Measurements from ENCODE around the gene GASK1A. TPM values are rescaled to one million over a fixed set of nuclear protein-coding genes. Genes with fewer than 3 reads are reported as not detected.

Gene GASK1A
- total RNA-seq, 1 experiment from 2014 or later, result 5.4 TPM

GRCh38 chr3:43025423-43025822 lies 46.3 kb downstream of the GASK1A start:
- no peak overlapping the region for H2BK12ac ChIP-seq (ENCODE audit: insufficient read length, low read depth, low read length)
- no peak overlapping the region for H4K8ac ChIP-seq (replicated peaks; ENCODE audit: insufficient read length, low read depth, low read length)
- Mint-ChIP-seq H3K27me3 (ENCODE audit: low read depth) (peaks cover 2% of the 10 kb centered on the region; the same call in 1 of the 2 replicates), H3K4me1 (peaks cover 13 to 20% of the 10 kb centered on the region in 2 experiments), H3K9me3 (peaks cover 0 to 4% of the 10 kb centered on the region in 2 experiments; a peak in 3 of 5 replicates), H3K4me3 (no peak overlapping the region), H3K27ac (peak overlapping the region in 2 of 3 experiments; percentile 40 to 41; a peak in 2 of 7 replicates), H3K36me3 (ENCODE audit: insufficient read depth in 1 of 3, low read depth in 3 of 3) (peaks cover 0 to 4% (median 0%) of the 10 kb centered on the region in 3 experiments; a peak in 1 of 7 replicates)
- H3K23me2 ChIP-seq (ENCODE audit: insufficient read length, low read depth, low read length, poor library complexity, severe bottlenecking), result no peaks in the 10 kb centered on the region
- no peak overlapping the region for H3K23ac ChIP-seq (ENCODE audit: insufficient read length, low read depth, low read length)
- no peak overlapping the region for H3K56ac ChIP-seq (ENCODE audit: insufficient read length, low read depth, low read length)
- H3K9me3 ChIP-seq (ENCODE audit: control insufficient read depth, low read depth, low read length), result no peaks in the 10 kb centered on the region
- H2BK5ac ChIP-seq (ENCODE audit: insufficient read length, low read length), result no peak overlapping the region
- H3K14ac ChIP-seq (ENCODE audit: insufficient read depth, low read length), result no peak overlapping the region
- no peak overlapping the region for H2BK20ac ChIP-seq (ENCODE audit: low read depth, low read length, poor library complexity, severe bottlenecking)
- peaks cover 8% of the 10 kb centered on the region; the same call in 1 of the 2 replicates for H3K4me1 ChIP-seq (ENCODE audit: insufficient read depth, low read length)
- DNase-seq, result no peak
- H2BK120ac ChIP-seq (ENCODE audit: low read depth, low read length, poor library complexity, severe bottlenecking), result no peak overlapping the region
- no peak overlapping the region for H3K4ac ChIP-seq (ENCODE audit: low read depth, low read length)
- H3K79me2 ChIP-seq (ENCODE audit: insufficient read depth, low read length), result no peaks in the 10 kb centered on the region
- no peak overlapping the region for H2AFZ ChIP-seq (ENCODE audit: low read length)
- no peak overlapping the region for H2BK15ac ChIP-seq (ENCODE audit: low read depth, low read length)
- H2AK5ac ChIP-seq (ENCODE audit: insufficient read length, low read length), result no peak overlapping the region
- no peaks in the 10 kb centered on the region for H4K20me1 ChIP-seq (ENCODE audit: control insufficient read depth, insufficient read depth, insufficient read length)
- no CpG with 5 or more reads among the region's 5 CpGs for WGBS (ENCODE audit: extremely low coverage, insufficient read length, low lambda C conversion rate)
- no peak overlapping the region for H3K27ac ChIP-seq (ENCODE audit: insufficient read length, low read depth, low read length)
- H3K79me1 ChIP-seq (ENCODE audit: insufficient read depth, low read depth, low read length, poor library complexity, severe bottlenecking), result no peaks in the 10 kb centered on the region
- TF ChIP-seq CTCF (conservative IDR thresholded peaks at IDR 0.05), result no peak
- no peak overlapping the region for H3K9ac ChIP-seq (ENCODE audit: extremely low read depth, insufficient read length, low read length)
- no peak overlapping the region for H4K5ac ChIP-seq (ENCODE audit: insufficient read length, low read depth, low read length)
- H3T11ph ChIP-seq (ENCODE audit: low read length), result no peak overlapping the region
- peak overlapping the region; percentile 6 for H3K18ac ChIP-seq (ENCODE audit: insufficient read length, low read depth, low read length)
- no peak overlapping the region for H4K91ac ChIP-seq (ENCODE audit: insufficient read length, low read depth, low read length)
- no peak overlapping the region for H3K4me2 ChIP-seq (ENCODE audit: insufficient read depth, insufficient read length, low read length)
- no peaks in the 10 kb centered on the region for H3K27me3 ChIP-seq (ENCODE audit: insufficient read depth, low read length)

Data from H9 (cell line).